BE2C (cell line): ENCODE data around the gene VWA1.

ENCODE experiments used
- DNase-seq: peaks from one replicate; pipeline ENCODE4 v3.0.0-alpha.2; 2020
- H3K27me3 ChIP-seq: fragments of 250-450 bp; sonication (Bioruptor Pico); 2 replicates; pipeline ENCODE4 v1.5.1; 2020; ENCODE audit warnings: mild to moderate bottlenecking
- H3K36me3 ChIP-seq: fragments of 250-450 bp; sonication (Bioruptor Pico); 2 replicates; pipeline ENCODE4 v1.5.1; 2020; ENCODE audit warnings: mild to moderate bottlenecking
- H3K4me1 ChIP-seq: fragments of 250-450 bp; sonication (Bioruptor Pico); 2 replicates; pipeline ENCODE4 v1.5.1; 2020
- H3K4me3 ChIP-seq: 2 replicates; pipeline ENCODE4 v1.5.1; 2011; ENCODE audit warnings: low read depth, low read length
- H3K9me3 ChIP-seq: fragments of 250-450 bp; sonication (Bioruptor Pico); 2 replicates; pipeline ENCODE4 v1.5.1; 2020
- CTCF ChIP-seq: IDR thresholded peaks from 2 replicates; pipeline ENCODE4 v1.5.1; 2012; ENCODE audit warnings: mild to moderate bottlenecking, low read depth, low read length

VWA1 gene

GRCh38 chr1:1421907-1422464, 13.5 kb upstream of the VWA1 start:
- Histone ChIP-seq H3K36me3 (no peaks in the 10 kb centered on the region), H3K4me3 (no peak overlapping the region), H3K27me3 (no peaks in the 10 kb centered on the region), H3K4me1 (0 out of 2 replicates have a peak, but pooled peaks cover 3% of the 10 kb centered on the region), H3K9me3 (no peaks in the 10 kb centered on the region)
- no peak for DNase-seq
- TF ChIP-seq CTCF, result no peak

- no peak for TF ChIP-seq CTCF
- no peak overlapping the region for H3K4me3 ChIP-seq
- H3K36me3 ChIP-seq, result no peaks in the 10 kb centered on the region
- DNase-seq, result no peak
- H3K27me3 ChIP-seq, result no peaks in the 10 kb centered on the region
- 0 out of 2 replicates have a peak, but pooled peaks cover 3% of the 10 kb centered on the region for H3K4me1 ChIP-seq
- H3K9me3 ChIP-seq, result no peaks in the 10 kb centered on the region
Observed at GRCh38 chr1:1422465-1423244, 12.8 kb upstream of the VWA1 start.

- H3K4me1 ChIP-seq, result 0 out of 2 replicates have a peak, but pooled peaks cover 3% of the 10 kb centered on the region
- DNase-seq, result no peak
- no peaks in the 10 kb centered on the region for H3K9me3 ChIP-seq
- no peak overlapping the region for H3K4me3 ChIP-seq
- no peaks in the 10 kb centered on the region for H3K36me3 ChIP-seq
- no peak for TF ChIP-seq CTCF
- no peaks in the 10 kb centered on the region for H3K27me3 ChIP-seq
Observed at GRCh38 chr1:1423245-1423597, 12.3 kb upstream of the VWA1 start.

GRCh38 chr1:1424707-1425106, 10.8 kb upstream of the VWA1 start:
- TF ChIP-seq CTCF, result no peak
- Histone ChIP-seq H3K4me3 (no peak overlapping the region), H3K27me3 (no peaks in the 10 kb centered on the region), H3K4me1 (0 out of 2 replicates have a peak, but pooled peaks cover 3% of the 10 kb centered on the region), H3K9me3 (no peaks in the 10 kb centered on the region), H3K36me3 (no peaks in the 10 kb centered on the region)
- no peak for DNase-seq

- no peak for TF ChIP-seq CTCF
Observed at GRCh38 chr1:1425426-1425752, 10.1 kb upstream of the VWA1 start.

GRCh38 chr1:1425753-1426495, 9.6 kb upstream of the VWA1 start:
- TF ChIP-seq CTCF, result no peak
- Histone ChIP-seq H3K4me3 (no peak overlapping the region), H3K4me1 (peaks cover 9% of the 10 kb centered on the region), H3K36me3 (no peaks in the 10 kb centered on the region), H3K9me3 (no peaks in the 10 kb centered on the region), H3K27me3 (no peaks in the 10 kb centered on the region)
- DNase-seq, result peak; percentile 18

More at GRCh38 chr1:1425426-1425752, 10.1 kb upstream of the VWA1 start:
- Histone ChIP-seq H3K27me3 (no peaks in the 10 kb centered on the region), H3K9me3 (no peaks in the 10 kb centered on the region), H3K4me1 (peaks cover 5% of the 10 kb centered on the region; the same call in 1 of the 2 replicates), H3K36me3 (no peaks in the 10 kb centered on the region), H3K4me3 (no peak overlapping the region)
- no peak for DNase-seq
